HepG2 (cell line): ENCODE measurements around the gene SNPH. TPM values are rescaled to one million over a fixed set of nuclear protein-coding genes. Genes with fewer than 3 reads are reported as not detected.
A peak's percentile ranks its signal among the peaks of the same experiment; 100 is the strongest.

Experiments
- CBX2 ChIP-seq, 2 experiments: fragments of 200-600 bp in 1 of 2; sonication (generic); formaldehyde crosslinking in 1 of 2; IDR thresholded peaks; 2 replicates each; pipeline versions ENCODE4 v1.7.0 to v1.8.1; 2018 to 2022; ENCODE audit warnings: low read depth in 2 of 2, low read length in 1 of 2, mild to moderate bottlenecking in 1 of 2, missing genetic modification reagents in 1 of 2
- HINFP ChIP-seq: sonication (generic); formaldehyde crosslinking; IDR thresholded peaks from 2 replicates; pipeline ENCODE4 v1.4.0; 2020; ENCODE audit warnings: low read depth, mild to moderate bottlenecking, missing genetic modification reagents
- KAT2B ChIP-seq: fragments of 150-350 bp; IDR thresholded peaks from 2 replicates; pipeline ENCODE4 v1.6.1; 2014; ENCODE audit warnings: low read depth, low read length, borderline replicate concordance
- KDM1A ChIP-seq: IDR thresholded peaks from 2 replicates; pipeline ENCODE4 v1.6.1; 2016; ENCODE audit warnings: missing compliant biosample characterization
- MAFG ChIP-seq: sonication (generic); formaldehyde crosslinking; IDR thresholded peaks from 2 replicates; pipeline ENCODE4 v1.5.1; 2020; ENCODE audit warnings: mild to moderate bottlenecking, missing genetic modification reagents
- MIER3 ChIP-seq: IDR thresholded peaks from 2 replicates; pipeline ENCODE4 v1.6.1; 2016; ENCODE audit warnings: missing compliant biosample characterization, borderline replicate concordance
- RERE ChIP-seq: IDR thresholded peaks from 2 replicates; pipeline ENCODE4 v1.6.1; 2016; ENCODE audit warnings: low read depth, missing genetic modification reagents, missing compliant biosample characterization
- TSC22D2 ChIP-seq: sonication (generic); formaldehyde crosslinking; IDR thresholded peaks from 2 replicates; pipeline ENCODE4 v1.5.1; 2020; ENCODE audit warnings: missing genetic modification reagents, mild to moderate bottlenecking, borderline replicate concordance
- ZIK1 ChIP-seq: sonication (generic); formaldehyde crosslinking; IDR thresholded peaks from 2 replicates; pipeline ENCODE4 v1.5.0; 2020; ENCODE audit warnings: mild to moderate bottlenecking, low read depth, missing genetic modification reagents, borderline replicate concordance
- ZNF260 ChIP-seq: sonication (generic); formaldehyde crosslinking; IDR thresholded peaks from 2 replicates; pipeline ENCODE4 v1.4.0; 2020; ENCODE audit warnings: missing genetic modification reagents, low read depth, mild to moderate bottlenecking, borderline replicate concordance
- ZNF569 ChIP-seq: sonication (generic); formaldehyde crosslinking; IDR thresholded peaks from 2 replicates; pipeline ENCODE4 v1.5.0; 2020; ENCODE audit warnings: mild to moderate bottlenecking, missing genetic modification reagents, moderate library complexity, borderline replicate concordance
- ZNF576 ChIP-seq: sonication (generic); formaldehyde crosslinking; IDR thresholded peaks from 2 replicates; pipeline ENCODE4 v1.4.0; 2020; ENCODE audit warnings: mild to moderate bottlenecking, missing genetic modification reagents
- ZNF609 ChIP-seq: sonication (generic); formaldehyde crosslinking; IDR thresholded peaks from 2 replicates; pipeline ENCODE4 v1.4.0; 2020; ENCODE audit warnings: mild to moderate bottlenecking, missing genetic modification reagents, borderline replicate concordance
- polyA plus RNA-seq, 8 experiments: library from polyadenylated mRNA; depleted of rRNA in 3 of 8; stranded (reverse) in 7 of 8; unstranded in 1 of 8; fragments of >200 nt; fragmentation: Illumina TruSeq in 4 of 8; extraction: Trizol in 4 of 8; gene quantifications; 2 replicates each; pipeline versions ENCODE4 v1.2.1 to v1.2.3, GENCODE V29; 2011 to 2016; ENCODE audit warnings: low read depth in 4 of 8, missing spikeins in 1 of 8, mixed read lengths in 1 of 8; ENCODE audit not compliant: insufficient read depth in 1 of 8
- total RNA-seq, 5 experiments: library from RNA; depleted of rRNA; stranded (reverse); fragments of >200 nt; fragmentation: Illumina TruSeq; extraction: Trizol; gene quantifications; 2 replicates each; pipeline ENCODE4 v1.2.3, GENCODE V29; 2016; ENCODE audit warnings: low read depth in 1 of 5

SNPH gene
- total and polyA plus RNA-seq, 2 of the 13 experiments (the other 11 are each of a cell fraction or from before 2014, with no cell fraction given): 0.09 TPM; not detected in 1

- TF ChIP-seq ZNF609 (CRISPR knock-in tag) (no peak), HINFP (0 out of 2 replicates have a peak, but pooled peaks have one; percentile 7), CBX2 (IDR thresholded peaks at IDR 0.05; ENCODE audit: low read depth, low read length) (no peak), CBX2 (CRISPR knock-in tag; IDR thresholded peaks at IDR 0.05; ENCODE audit: low read depth) (no peak; the same call in 1 of the 2 replicates), ZNF569 (no peak), KDM1A (CRISPR knock-in tag) (peak; percentile 29), TSC22D2 (CRISPR knock-in tag) (0 out of 2 replicates have a peak, but pooled peaks have one; percentile 12), RERE (CRISPR knock-in tag) (no peak), KAT2B (no peak), MIER3 (CRISPR knock-in tag) (0 out of 2 replicates have a peak, but pooled peaks have one; percentile 26), ZNF576 (CRISPR knock-in tag) (0 out of 2 replicates have a peak, but pooled peaks have one; percentile 0), ZIK1 (CRISPR knock-in tag) (0 out of 2 replicates have a peak, but pooled peaks have one; percentile 0), MAFG (CRISPR knock-in tag) (no peak), ZNF260 (CRISPR knock-in tag) (no peak)
Measured at GRCh38 chr20:1326031-1326930, 60.2 kb downstream of the SNPH start (continued).
